H9 (cell line): ENCODE measurements around the gene RASA3. TPM values are rescaled to one million over a fixed set of nuclear protein-coding genes. Genes with fewer than 3 reads are reported as not detected.

ENCODE experiments used
- DNase-seq: peaks from one replicate; pipeline ENCODE4 v3.0.0-alpha.2; 2017
- H2AFZ ChIP-seq: one replicate; pipeline ENCODE4 v1.6.1; 2013; ENCODE audit warnings: mild to moderate bottlenecking, low read length, control low read depth, moderate library complexity
- H2AK5ac ChIP-seq: 2 replicates; pipeline ENCODE4 v1.6.1; 2013; ENCODE audit warnings: low read length, control low read depth, mixed read lengths; ENCODE audit not compliant: insufficient read length
- H2BK120ac ChIP-seq: one replicate; pipeline ENCODE4 v1.6.1; 2013; ENCODE audit warnings: low read depth, mild to moderate bottlenecking, low read length, control low read depth, inconsistent platforms; ENCODE audit not compliant: poor library complexity, severe bottlenecking
- H2BK12ac ChIP-seq: 2 replicates; pipeline ENCODE4 v1.6.1; 2013; ENCODE audit warnings: low read length, control low read depth, mixed read lengths, low read depth; ENCODE audit not compliant: insufficient read length
- H2BK15ac ChIP-seq: 2 replicates; pipeline ENCODE4 v1.6.1; 2013; ENCODE audit warnings: low read depth, low read length, control low read depth
- H2BK20ac ChIP-seq: one replicate; pipeline ENCODE4 v1.6.1; 2013; ENCODE audit warnings: low read depth, mild to moderate bottlenecking, low read length, control low read depth, inconsistent platforms; ENCODE audit not compliant: poor library complexity, severe bottlenecking
- H2BK5ac ChIP-seq: 2 replicates; pipeline ENCODE4 v1.6.1; 2013; ENCODE audit warnings: low read length, control low read depth, mixed read lengths; ENCODE audit not compliant: insufficient read length
- H3K14ac ChIP-seq: 2 replicates; pipeline ENCODE4 v1.6.1; 2013; ENCODE audit warnings: low read length, control low read depth; ENCODE audit not compliant: insufficient read depth
- H3K18ac ChIP-seq: 2 replicates; pipeline ENCODE4 v1.6.1; 2013; ENCODE audit warnings: low read depth, mild to moderate bottlenecking, mixed read lengths, low read length, control low read depth; ENCODE audit not compliant: insufficient read length
- H3K23ac ChIP-seq: 2 replicates; pipeline ENCODE4 v1.6.1; 2013; ENCODE audit warnings: low read length, control low read depth, mixed read lengths, low read depth; ENCODE audit not compliant: insufficient read length
- H3K23me2 ChIP-seq: 2 replicates; pipeline ENCODE4 v1.6.1; 2013; ENCODE audit warnings: low read depth, mild to moderate bottlenecking, mixed read lengths, low read length, control low read depth; ENCODE audit not compliant: insufficient read length, poor library complexity, severe bottlenecking
- H3K27ac ChIP-seq: 2 replicates; pipeline ENCODE4 v1.5.1; 2013; ENCODE audit warnings: low read length, control low read depth, mixed read lengths, low read depth; ENCODE audit not compliant: insufficient read length
- H3K27me3 ChIP-seq: 2 replicates; pipeline ENCODE4 v1.6.1; 2013; ENCODE audit warnings: low read length, control low read depth, inconsistent platforms; ENCODE audit not compliant: insufficient read depth
- H3K4ac ChIP-seq: 2 replicates; pipeline ENCODE4 v1.6.1; 2013; ENCODE audit warnings: low read depth, mild to moderate bottlenecking, control low read depth, inconsistent platforms, low read length, moderate library complexity
- H3K4me1 ChIP-seq: 2 replicates; pipeline ENCODE4 v1.6.1; 2013; ENCODE audit warnings: low read length, control low read depth, inconsistent platforms; ENCODE audit not compliant: insufficient read depth
- H3K4me2 ChIP-seq: 2 replicates; pipeline ENCODE4 v1.6.1; 2013; ENCODE audit warnings: low read length, control low read depth, mixed read lengths; ENCODE audit not compliant: insufficient read length, insufficient read depth
- H3K56ac ChIP-seq: 2 replicates; pipeline ENCODE4 v1.6.1; 2013; ENCODE audit warnings: low read depth, mild to moderate bottlenecking, mixed read lengths, low read length, control low read depth; ENCODE audit not compliant: insufficient read length
- H3K79me1 ChIP-seq: 2 replicates; pipeline ENCODE4 v1.6.1; 2013; ENCODE audit warnings: low read depth, mild to moderate bottlenecking, moderate library complexity, low read length, control low read depth, inconsistent platforms; ENCODE audit not compliant: insufficient read depth, poor library complexity, severe bottlenecking
- H3K79me2 ChIP-seq: 2 replicates; pipeline ENCODE4 v1.6.1; 2013; ENCODE audit warnings: low read length, control low read depth, inconsistent platforms; ENCODE audit not compliant: insufficient read depth
- H3K9ac ChIP-seq: 2 replicates; pipeline ENCODE4 v1.6.1; 2013; ENCODE audit warnings: low read length, control low read depth, mixed read lengths; ENCODE audit not compliant: insufficient read length; ENCODE audit errors: extremely low read depth
- H3K9me3 ChIP-seq: one replicate; pipeline ENCODE4 v1.6.1; 2013; ENCODE audit warnings: low read depth, low read length, inconsistent platforms; ENCODE audit not compliant: control insufficient read depth
- H3T11ph ChIP-seq: one replicate; pipeline ENCODE4 v1.6.1; 2013; ENCODE audit warnings: mild to moderate bottlenecking, low read length, control low read depth, inconsistent platforms
- H4K20me1 ChIP-seq: one replicate; pipeline ENCODE4 v1.6.1; 2013; ENCODE audit not compliant: control insufficient read depth, insufficient read length, insufficient read depth
- H4K5ac ChIP-seq: 2 replicates; pipeline ENCODE4 v1.6.1; 2013; ENCODE audit warnings: low read depth, mild to moderate bottlenecking, mixed read lengths, low read length, control low read depth; ENCODE audit not compliant: insufficient read length
- H4K8ac ChIP-seq: replicated peaks from 2 replicates; pipeline ENCODE4 v1.6.1; 2013; ENCODE audit warnings: low read length, control low read depth, mixed read lengths, low read depth; ENCODE audit not compliant: insufficient read length
- H4K91ac ChIP-seq: 2 replicates; pipeline ENCODE4 v1.6.1; 2013; ENCODE audit warnings: low read depth, mild to moderate bottlenecking, moderate library complexity, mixed read lengths, low read length, control low read depth; ENCODE audit not compliant: insufficient read length
- H3K27ac Mint-ChIP-seq, 3 experiments: 2 replicates in 2 of 3; 3 replicates in 1 of 3; pipeline ENCODE4 v1.8.0; 2020 to 2021; ENCODE audit warnings: mixed read lengths in 3 of 3, mild to moderate bottlenecking in 1 of 3, moderate library complexity in 1 of 3
- H3K27me3 Mint-ChIP-seq: 2 replicates; pipeline ENCODE4 v1.8.0; 2021; ENCODE audit warnings: low read depth, mild to moderate bottlenecking, moderate library complexity, mixed read lengths
- H3K36me3 Mint-ChIP-seq, 3 experiments: 2 replicates in 2 of 3; 3 replicates in 1 of 3; pipeline ENCODE4 v1.8.0; 2020 to 2021; ENCODE audit warnings: low read depth in 3 of 3, mixed read lengths in 3 of 3; ENCODE audit not compliant: insufficient read depth in 1 of 3
- H3K4me1 Mint-ChIP-seq, 2 experiments: 2 replicates each; pipeline ENCODE4 v1.8.0; 2020; ENCODE audit warnings: mixed read lengths in 2 of 2
- H3K4me3 Mint-ChIP-seq, 2 experiments: 2 replicates in 1 of 2; 3 replicates in 1 of 2; pipeline ENCODE4 v1.8.0; 2020 to 2021; ENCODE audit warnings: mild to moderate bottlenecking in 2 of 2, mixed read lengths in 2 of 2, moderate library complexity in 1 of 2
- H3K9me3 Mint-ChIP-seq, 2 experiments: 2 replicates in 1 of 2; 3 replicates in 1 of 2; pipeline ENCODE4 v1.8.0; 2020; ENCODE audit warnings: mild to moderate bottlenecking in 2 of 2, mixed read lengths in 2 of 2, moderate library complexity in 1 of 2
- CTCF ChIP-seq: fragments of 200-600 bp; sonication (generic); conservative IDR thresholded peaks from 3 replicates; pipeline ENCODE4 v1.8.0; 2021; ENCODE audit warnings: antibody characterized with exemption, mild to moderate bottlenecking
- WGBS: extraction: QIAGEN DNeasy Blood & Tissue Kit; methylation state at CpG from one replicate; pipeline ENCODE4 v1.1.7; 2013; ENCODE audit warnings: missing lambda C conversion rate, low lambda C conversion rate, mixed read lengths; ENCODE audit not compliant: insufficient read length; ENCODE audit errors: extremely low coverage; 5-methylcytosine and 5-hydroxymethylcytosine counted together
- total RNA-seq: library from RNA; stranded (reverse); gene quantifications from 2 replicates; pipeline ENCODE4 v1.2.1, GENCODE V29; 2021

The RASA3 gene
- total RNA-seq, 1 experiment from 2014 or later = 12.3 TPM

- no peak for DNase-seq
- H3K27ac ChIP-seq = no peak overlapping the region
Observed at GRCh38 chr13:114047358-114047881, 85.0 kb downstream of the RASA3 start.

More at GRCh38 chr13:114047358-114047881, 85.0 kb downstream of the RASA3 start:
- Histone ChIP-seq H3K56ac (no peak overlapping the region), H2BK12ac (no peak overlapping the region), H2BK15ac (no peak overlapping the region), H2AK5ac (no peak overlapping the region), H3K14ac (no peak overlapping the region), H3K4me2 (no peak overlapping the region), H2BK5ac (no peak overlapping the region), H3K9me3 (no peaks in the 10 kb centered on the region), H4K91ac (no peak overlapping the region), H3K23me2 (no peaks in the 10 kb centered on the region), H3K23ac (no peak overlapping the region), H4K8ac (no peak overlapping the region), H3K18ac (no peak overlapping the region), H4K20me1 (no peaks in the 10 kb centered on the region), H3T11ph (no peak overlapping the region), H3K9ac (no peak overlapping the region), H2AFZ (no peak overlapping the region), H3K4ac (no peak overlapping the region), H3K4me1 (no peaks in the 10 kb centered on the region), H3K79me2 (no peaks in the 10 kb centered on the region), H3K79me1 (no peaks in the 10 kb centered on the region), H2BK120ac (no peak overlapping the region), H2BK20ac (no peak overlapping the region), H3K27me3 (no peaks in the 10 kb centered on the region), H4K5ac (no peak overlapping the region)
- H3K36me3 Mint-ChIP-seq = no peaks in the 10 kb centered on the region; a peak in 1 of 7 replicates
- no peaks in the 10 kb centered on the region for H3K9me3 Mint-ChIP-seq
- no peak for TF ChIP-seq CTCF
- WGBS = no CpG with 5 or more reads among the region's 19 CpGs
- H3K4me3 Mint-ChIP-seq = no peak overlapping the region
- H3K4me1 Mint-ChIP-seq = peaks cover 5 to 21% of the 10 kb centered on the region in 2 experiments
- H3K27ac Mint-ChIP-seq = no peak overlapping the region; a peak in 1 of 7 replicates
- no peaks in the 10 kb centered on the region for H3K27me3 Mint-ChIP-seq
